GM18861 (cell line): ENCODE results near the gene TNRC18.

Experiments used
- ATAC-seq: cut with Tn5 transposase; IDR thresholded peaks from one replicate; pipeline ENCODE4 v1.9.1; 2021; ENCODE audit not compliant: unreplicated experiment

The TNRC18 gene

DNA sequence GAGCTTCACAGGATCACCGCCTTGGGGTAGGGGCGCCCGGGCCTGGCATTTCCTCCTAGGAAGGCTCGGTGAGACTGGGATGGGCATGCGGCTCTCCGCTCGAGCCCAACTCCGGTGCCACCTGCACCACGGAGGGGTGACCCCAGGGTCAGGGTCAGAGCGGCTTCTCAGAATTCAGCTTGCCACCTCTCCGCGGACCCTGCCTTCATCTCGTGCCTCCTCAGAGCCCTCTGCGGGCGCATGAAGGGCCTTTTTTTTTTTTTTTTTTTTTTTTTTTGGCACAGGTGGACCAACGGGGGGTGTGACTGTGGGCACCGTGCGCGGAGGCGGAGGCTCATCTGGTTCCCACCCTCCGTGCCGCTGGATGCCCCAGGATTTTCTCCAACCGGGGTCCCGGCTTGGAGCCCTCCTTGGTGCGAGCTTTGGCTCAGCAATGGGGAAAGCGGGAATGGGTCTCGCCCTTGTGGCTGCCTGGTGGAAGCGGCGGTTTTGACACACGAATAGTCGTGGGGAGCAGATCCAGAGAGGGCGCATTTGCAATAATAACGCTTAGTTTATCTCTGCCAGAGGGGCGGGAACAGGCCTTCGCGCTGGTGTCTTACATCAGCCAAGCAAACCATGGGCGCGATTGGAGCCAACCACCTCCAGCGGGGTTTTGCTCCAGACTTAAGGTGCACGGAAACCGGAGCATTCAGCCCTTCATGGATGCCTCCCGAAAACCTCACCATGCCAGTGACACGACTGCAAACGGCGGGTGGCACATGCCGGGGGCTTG, 5.0 kb upstream of the TNRC18 start:
- no peak for ATAC-seq

DNA sequence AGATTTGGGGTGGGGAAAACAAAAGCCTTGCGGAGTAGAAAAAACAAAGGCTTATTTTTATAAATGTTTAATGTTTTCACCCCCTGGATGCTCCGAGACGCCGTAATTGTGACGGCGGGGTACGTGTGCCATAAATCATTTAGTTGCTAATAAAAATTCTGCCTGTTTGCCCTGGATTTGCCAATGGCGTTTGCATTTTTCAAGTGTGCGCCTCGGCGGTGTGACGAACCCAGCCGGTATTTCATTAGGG, 2.5 kb upstream of the TNRC18 start:
- no peak for ATAC-seq

DNA sequence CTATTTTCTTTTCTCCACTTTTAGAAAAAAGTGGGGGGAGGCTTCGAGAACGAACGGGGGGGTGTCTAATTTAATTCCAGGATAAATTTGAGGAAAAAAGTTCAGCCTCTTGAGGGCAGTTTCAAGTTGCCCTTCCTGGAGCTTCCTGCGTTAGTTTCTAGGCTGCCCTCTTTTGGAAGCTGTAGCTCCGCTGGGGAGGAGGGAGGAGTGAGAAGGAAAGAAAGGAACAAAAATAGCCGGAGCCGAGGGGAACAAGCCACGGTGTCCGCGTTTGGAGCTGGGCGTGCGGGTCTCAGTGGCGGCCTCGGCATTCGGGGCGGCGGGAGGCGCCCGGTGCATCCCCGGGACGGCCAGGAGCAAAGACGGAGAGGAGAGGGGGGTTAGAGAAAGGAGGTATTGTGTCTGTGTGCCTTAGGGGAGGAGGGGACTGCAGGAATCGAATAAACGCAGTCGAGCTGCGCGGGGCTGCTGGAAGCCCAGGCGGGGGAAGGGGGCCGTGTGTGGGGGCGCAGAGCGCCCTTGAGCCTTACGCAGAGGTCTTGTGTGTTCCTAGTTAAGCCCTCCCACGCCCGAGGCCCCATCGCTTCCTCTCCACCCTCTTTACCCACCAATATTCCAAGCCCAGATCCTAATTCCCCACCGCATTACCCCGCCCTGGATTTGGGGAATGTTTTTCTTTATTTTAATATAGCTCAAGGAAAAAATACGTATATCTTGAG, 2.0 kb upstream of the TNRC18 start:
- no peak for ATAC-seq

DNA sequence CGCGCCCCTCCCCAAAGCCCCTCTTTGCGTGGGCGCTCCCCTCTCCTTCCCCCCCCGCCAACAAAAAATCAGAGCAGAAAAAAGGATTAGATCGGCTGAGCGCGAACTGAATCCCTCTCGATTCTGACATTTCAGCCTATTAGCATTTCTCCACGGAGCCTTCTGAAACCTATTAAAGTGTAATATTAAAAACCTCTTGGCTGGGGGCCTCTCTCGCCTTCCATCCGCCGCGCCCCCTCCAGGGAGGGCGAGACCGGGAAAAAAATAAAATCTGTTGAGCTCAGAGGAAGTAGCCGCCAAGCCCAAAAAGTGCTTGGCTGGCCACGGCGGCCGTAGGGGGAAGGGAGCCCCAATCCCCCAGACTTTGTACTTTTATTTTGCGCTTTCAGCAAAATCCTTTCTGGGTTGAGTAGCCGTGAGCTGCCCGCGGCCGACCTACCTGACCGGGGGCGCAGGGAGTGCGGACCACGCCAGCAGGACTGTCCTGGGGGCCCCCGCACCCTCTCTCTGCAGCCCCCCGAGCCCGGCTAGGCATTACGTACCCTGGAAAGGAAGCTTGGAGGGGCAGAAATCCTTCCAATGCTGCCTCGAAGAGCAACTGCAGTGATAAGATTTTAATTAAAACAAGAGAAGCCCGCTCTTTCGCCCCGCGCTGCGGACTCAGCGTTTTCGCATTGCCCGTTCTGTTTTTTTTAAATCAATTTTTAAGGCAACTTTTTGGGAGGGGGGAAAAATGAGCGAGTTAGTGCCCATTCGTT, 1.3 kb upstream of the TNRC18 start:
- ATAC-seq, result no peak

DNA sequence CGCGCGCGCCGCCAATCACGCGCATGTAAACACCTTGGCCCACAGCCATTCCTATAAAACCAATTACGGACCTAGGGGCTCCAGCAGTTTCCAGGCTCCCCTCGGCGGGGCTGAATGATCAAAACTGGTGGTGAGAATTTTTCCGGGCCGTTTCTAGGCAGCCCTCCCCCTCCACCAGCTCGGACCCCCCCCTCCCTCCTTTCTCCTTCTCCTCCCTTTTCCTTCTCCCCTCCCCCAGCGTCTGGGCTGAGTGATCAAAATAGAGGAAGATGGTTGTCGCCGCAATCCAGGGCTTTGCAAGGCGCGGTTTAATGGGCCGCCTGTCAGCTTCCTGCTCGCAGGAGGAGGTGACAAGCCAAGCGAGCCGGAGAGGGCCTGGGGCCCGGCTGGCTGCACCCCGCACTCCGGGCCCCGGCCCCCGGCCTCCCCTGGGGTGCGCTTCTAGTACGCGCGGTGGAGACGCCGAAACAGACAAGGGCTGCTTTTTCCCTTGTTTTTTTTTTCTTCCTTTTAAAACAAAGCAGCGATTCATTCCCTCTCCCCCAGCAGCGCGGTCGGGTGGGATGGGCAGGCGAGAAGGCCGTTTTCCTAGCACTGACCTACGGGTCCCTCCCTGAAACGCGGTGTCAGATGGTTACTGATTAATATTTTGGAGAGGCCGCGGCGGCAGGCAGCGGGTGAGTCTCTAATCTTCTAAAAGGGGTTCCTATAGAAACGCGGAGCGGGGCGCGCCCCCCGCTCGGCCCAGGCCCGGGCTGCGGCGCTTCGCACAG, 528 bp upstream of the TNRC18 start:
- no peak for ATAC-seq

DNA sequence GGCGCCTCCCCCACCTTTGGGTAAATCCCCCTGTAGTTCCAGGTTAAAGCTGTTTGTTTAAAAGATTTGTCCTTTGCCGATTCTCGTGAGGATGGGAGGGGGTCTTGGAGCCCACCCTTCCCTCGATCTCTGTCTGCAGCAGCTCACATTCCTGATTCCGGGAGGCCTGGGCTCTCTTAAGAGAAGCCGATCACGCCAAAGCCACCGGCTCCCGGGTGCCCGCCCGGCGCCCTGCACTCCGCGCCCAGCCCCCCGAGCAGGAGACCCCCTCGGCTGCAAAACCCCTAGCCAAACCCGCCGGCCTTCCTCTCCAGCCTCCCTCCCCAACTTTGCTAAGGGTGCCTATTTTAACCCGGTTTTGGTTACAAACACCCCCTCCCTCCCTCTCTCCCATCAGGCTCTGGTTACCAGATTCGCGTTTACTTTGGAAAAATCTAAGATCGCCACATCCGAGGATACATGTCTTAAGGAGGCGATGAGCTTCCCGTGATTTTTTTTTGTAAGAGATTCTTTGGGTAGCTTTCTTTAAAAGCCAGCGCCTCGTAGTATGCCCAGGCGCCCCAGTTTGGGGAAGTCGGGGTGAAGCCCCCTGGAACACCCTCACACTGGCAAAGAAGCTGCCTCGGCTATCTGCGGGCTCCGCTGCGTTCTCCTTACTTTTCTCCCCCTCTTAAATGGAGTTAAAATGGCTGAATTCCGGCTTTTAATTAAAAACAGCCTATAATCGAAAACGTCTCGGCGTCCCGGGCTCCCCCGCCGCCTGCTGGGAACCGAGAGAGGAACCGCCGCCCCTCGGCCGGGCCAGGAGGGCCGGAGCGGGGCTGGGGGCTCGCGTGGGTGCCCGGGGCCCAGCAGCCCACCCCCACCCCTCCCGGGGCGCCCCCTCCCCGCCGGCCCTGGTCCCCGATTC, 983 bp downstream of the TNRC18 start:
- ATAC-seq, result no peak

DNA sequence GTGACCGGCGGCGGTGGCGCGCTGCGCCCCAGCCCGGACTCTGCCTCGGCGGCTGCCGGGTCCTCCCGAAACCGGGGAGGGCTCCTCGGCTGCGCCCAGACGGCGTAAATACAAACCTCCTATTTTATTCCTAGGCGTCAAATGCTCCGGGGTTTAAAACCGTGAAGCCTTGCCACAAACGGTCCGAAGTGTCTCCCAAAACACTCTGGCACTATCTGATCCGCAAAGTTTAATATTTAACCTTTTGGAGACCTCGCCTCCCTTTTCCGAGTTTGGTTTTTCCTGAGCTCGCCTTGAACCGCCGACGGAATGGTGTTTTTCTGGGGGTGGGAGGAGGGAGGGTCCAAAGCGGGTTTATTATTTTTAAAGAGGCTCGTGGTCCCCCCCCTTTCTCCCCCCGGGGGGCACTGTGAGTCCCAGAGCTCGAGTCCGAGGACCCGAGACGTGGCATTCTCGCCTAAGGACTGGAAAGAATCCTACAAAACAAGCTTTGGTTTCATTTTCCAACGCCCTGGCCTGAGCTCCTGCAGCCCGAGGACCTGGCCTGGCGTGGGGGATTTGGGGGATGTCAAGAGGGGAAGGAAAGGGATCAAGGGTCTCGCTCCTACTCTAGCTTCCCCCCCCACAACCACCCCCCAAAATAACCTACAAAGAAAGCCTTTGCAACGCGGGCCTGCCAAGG, 1.8 kb downstream of the TNRC18 start:
- no peak for ATAC-seq

DNA sequence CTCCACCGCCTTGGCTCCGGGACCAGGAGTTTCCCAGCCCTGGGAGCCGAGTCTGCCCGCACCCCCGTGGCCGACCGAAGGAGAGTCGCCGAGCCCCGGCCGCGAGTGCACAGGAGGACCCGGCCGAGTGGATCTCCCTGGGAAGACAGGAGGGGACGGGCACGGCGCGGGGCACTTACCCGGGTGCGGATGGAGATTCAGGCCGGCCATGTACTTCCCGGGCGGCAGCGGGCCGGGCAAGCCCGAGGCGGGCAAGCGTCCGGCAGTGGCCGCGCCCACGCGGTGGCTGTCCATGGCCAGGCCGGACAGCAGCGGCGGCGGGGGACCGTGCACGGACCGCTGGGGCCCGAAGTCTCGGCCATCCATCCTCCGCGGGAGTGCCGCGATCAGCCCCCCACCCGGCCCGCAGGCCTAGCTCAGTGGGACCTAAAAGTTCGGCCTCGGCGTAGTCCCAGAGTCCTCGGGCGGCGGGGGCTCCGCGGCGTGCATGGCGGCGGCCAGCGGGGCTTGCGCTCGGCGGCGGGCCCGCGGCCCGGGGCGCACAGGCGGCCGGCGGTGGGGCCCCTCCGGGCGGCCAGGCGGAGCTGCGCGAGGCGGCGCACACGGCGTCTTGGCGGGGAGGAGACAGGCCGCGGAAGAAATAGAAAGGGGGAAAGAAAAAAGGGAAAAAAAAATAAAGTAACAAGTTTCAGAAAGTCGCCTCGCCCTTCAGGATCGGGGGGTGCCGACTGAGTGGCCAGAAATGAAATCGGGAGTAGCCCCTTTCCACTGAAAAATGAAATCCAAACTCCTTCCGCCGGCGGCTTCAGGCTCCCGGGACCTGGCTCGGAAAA, 2.5 kb downstream of the TNRC18 start:
- ATAC-seq, result no peak

DNA sequence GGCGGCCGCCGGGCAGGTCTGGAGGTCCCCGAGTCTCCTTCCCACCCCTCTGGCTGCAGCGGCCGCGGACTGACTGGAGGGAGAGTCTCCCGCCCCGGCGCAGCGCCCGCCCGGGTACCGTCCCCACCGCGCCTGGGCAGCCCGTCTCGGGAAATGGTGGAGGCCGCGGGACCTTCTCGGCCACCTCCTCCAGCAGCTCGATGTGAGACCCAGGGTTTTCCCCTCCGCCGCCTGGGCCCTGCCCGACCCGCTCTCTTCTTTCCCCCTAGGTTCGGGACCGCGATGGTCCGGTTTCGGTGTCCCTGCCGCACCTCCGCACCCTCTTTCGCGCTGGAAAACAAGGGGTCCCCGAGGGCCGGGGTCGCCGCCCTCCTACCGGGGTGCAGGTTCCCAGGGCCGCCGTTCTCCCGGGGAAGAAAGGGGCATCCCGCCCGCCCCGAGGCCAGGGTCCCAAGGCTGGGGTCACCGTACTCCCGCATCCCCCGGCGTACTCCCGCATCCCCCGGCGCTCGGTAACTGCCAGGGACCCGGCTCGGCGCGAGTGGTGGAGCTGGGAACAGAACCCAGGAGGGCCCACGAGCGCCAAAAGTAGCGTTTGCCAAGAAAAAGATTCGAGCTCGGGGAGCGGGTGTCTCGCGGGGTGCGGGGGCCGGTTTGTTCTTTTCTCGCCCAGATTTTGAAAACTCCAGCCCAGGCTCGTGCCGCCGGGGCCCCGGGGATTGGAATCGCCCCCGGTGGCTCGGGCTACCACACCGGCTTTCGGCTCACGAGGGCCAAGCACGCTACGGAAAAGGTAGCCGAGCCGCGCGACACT, 3.4 kb downstream of the TNRC18 start:
- no peak for ATAC-seq

DNA sequence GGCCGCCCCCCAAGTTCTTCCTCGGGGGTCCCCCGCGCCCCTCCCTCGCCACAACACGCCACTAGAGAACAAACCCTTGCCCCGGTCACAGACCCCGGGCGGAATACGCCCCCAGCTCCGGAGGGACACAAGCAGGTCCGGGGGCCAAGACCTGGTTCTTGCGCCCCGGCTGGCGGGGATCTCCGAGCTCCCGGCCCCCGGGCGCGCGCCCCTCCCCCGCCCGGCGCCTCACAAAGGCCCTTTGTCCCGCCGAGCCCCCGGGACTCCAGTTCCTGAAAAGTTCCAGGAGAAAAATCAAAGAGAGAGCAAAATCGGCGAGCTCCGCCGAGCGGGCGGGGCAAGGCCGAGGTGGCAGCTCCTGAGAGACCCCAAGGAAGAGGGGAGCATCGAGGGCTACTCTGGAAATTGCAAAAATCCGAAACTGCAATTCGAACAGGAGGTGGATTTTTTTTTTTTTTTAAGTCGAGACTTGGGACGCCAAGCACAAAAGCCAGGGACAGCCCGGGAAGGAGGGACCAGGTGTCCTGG, 4.0 kb downstream of the TNRC18 start:
- no peak for ATAC-seq

DNA sequence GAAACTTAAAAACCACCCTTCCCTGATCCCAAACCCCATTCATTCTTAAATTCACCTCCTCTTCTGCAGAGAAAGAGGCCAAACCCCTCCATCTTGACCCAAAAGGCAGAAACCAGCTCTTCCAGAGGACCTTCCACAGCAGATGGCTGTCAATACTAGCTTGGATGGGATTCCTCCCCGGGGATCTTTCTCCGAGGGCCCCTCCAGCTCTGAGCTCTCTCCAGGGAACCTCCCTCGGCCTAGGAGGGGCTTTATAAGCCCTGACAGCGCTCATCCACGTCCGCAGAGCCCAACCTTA, 5.4 kb downstream of the TNRC18 start:
- no peak for ATAC-seq

DNA sequence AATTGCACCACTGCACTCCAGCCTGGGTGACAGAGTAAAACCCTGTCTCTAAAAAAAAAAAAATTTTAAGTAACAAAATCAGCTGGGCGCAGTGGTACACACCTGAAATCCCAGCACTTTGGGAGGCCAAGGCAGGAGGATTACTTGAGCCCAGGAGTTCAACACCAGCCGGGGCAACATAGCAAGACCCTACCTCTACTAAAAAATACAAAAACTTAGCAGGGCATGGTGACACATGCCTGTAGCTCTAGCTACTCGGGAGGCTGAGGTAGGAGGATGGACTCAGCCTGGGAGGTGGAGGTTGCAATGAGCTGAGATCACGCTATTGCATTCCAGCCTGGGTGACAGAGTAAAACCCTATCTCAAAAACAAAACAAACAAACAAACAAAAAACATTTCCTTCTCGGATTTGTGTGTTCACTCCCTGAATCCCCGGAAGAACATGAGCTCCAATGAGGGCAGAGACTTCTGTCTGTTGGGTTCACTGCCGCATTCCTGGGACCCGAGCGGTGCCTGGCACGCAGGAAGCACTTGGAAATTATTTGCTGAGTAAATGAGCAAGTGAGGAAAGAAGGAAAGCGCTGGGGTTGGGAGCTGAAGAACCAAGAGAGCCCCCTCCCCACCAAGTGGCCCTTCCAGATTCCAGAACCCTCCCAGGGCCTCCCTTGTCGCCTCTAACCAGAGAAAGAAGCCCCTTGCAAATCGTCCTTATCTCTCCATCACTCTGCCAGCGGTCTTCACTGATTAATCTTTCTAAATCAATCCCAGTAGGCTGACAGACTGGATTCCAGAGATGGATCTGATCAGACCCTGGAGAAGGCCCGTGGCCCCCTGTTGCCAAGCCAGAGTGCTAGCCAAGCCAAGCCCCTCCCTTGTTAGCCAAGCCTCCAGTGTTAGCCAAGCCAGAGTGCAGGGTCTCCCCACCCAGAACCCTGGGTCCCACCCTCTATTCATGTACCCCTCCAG, 6.2 kb downstream of the TNRC18 start:
- no peak for ATAC-seq

DNA sequence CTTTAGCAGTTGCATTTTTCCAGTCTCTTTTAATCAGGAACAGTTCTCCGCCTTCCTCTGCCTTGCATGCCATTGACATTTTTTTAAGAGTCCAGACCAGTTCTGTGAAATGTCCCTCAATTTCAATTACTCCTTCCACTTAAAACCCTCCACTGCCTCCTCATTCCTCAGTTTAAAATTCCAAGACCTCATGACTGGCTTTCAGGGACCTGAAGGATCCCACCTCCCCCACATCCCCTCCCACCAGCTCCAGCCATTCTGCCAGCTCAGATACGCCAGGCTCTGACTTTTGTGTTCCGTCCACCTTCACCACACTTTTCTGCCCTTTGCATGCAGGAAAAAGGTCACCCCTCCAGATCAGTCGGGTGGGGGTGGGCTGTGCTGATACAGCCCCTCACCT, 8.7 kb downstream of the TNRC18 start:
- no peak for ATAC-seq

DNA sequence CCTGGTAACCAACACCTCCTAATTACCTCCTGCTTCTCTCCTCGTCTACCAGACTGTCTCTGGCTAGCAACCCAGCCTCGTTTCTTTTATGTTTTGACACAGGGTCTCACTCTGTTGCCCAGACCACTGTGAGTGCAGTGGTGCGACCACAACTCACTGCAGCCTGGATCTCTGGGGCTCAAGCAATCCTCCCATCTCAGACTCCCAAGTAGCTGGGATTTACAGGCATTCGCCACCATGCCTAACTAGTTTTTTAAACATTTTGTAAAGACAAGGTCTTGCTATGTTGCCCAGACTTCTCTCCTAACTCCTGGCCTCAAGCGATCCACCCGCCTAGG, 10.2 kb downstream of the TNRC18 start:
- ATAC-seq, result no peak

DNA sequence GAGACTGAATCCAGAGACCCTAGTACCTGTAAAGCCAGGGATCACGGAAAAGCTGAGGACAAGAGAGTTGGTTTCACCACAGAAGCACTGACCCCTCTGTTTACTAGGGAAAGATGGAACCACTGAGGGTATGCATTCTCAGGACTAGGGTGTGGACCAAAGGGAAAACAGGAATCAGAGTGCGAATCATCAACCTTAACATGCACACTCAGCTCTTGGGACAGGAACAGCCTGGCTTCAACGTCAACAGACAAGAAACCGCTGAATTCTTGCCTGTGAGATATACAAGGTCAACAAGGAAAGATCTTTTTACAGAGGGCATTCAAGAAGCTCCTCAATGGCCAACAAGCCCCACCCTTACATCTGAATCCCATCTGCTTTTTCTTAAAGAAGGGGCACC, 14.9 kb downstream of the TNRC18 start:
- no peak for ATAC-seq

DNA sequence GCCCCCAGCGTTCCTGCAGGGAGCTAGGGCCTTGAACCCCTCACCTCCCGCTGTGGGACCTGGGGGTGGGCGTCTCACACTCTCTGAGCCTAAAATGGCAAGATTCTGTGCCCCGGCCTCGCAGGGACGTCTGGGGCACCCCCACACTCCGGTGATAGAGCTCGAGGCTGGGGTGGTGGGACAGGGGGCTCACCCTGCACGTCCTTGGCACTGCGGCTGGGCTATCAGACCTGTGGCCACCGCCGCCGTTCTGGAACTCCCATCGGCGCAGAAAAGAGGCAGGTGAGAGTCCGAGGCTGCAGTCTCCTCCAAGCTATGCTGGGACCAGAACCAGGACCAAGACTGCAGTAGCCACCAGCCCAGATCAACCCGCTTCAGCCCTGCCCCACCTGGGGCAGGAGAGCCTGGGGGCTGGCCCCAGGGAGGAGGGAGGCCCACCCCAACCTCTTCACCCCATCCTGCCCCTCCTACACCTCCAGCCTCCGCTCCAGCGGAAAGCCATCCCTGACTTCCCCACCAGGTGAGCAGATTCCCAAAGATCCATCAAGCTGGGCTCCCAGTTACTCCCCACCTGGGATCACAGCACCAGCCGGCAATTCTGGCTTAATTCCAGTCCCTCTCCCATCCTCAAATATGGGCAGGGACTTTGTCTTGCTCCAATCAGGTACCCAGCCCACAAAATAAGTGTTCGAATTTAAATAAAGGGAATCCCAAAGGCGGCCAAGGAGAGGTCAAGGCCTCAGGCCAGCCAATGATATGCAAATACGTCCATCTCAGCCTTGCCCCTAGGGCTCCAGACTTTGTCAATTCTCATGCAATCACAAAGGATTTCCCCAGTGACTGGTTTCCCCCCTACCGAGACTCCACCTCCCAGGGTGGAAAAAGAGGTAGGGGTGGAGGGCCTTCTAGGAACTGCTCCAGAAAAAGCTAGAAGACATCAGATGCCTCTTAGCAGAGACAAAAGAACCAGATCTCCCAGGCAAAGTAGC, 16.4 kb downstream of the TNRC18 start:
- ATAC-seq, result no peak
